Calu3 (cell line): ENCODE measurements around the gene SOX21. TPM values are rescaled to one million over a fixed set of nuclear protein-coding genes. Genes with fewer than 3 reads are reported as not detected.

Source experiments
- BruUV-seq: library from RNA; stranded (reverse); fragments of 400-500 nt; replicated peaks from 2 replicates; lab custom pipeline; 2021; lab: Mats Ljungman, UMichigan
- CTCF ChIA-PET: fragments of 300-600 bp; sonication (Branson Sonifier 250); formaldehyde crosslinking; loops from one replicate; lab custom pipeline; 2022; ENCODE audit warnings: antibody characterized with exemption; lab: Charles Lee
- DNase-seq: peaks from one replicate; pipeline ENCODE4 v3.0.0; 2022
- H3K27ac Mint-ChIP-seq: one replicate; pipeline ENCODE4 v1.8.0; 2022; ENCODE audit warnings: mixed read lengths; ENCODE audit not compliant: unreplicated experiment
- H3K27me3 Mint-ChIP-seq: one replicate; pipeline ENCODE4 v1.8.0; 2022; ENCODE audit warnings: mixed read lengths; ENCODE audit not compliant: unreplicated experiment
- H3K36me3 Mint-ChIP-seq: one replicate; pipeline ENCODE4 v1.8.0; 2022; ENCODE audit warnings: mild to moderate bottlenecking, moderate library complexity, mixed read lengths; ENCODE audit not compliant: insufficient read depth, unreplicated experiment
- H3K4me1 Mint-ChIP-seq: one replicate; pipeline ENCODE4 v1.8.0; 2022; ENCODE audit warnings: mild to moderate bottlenecking, low read depth, mixed read lengths; ENCODE audit not compliant: unreplicated experiment
- H3K4me3 Mint-ChIP-seq: one replicate; pipeline ENCODE4 v1.8.0; 2022; ENCODE audit warnings: mild to moderate bottlenecking, low read depth, moderate library complexity, mixed read lengths; ENCODE audit not compliant: unreplicated experiment
- H3K9me3 Mint-ChIP-seq: one replicate; pipeline ENCODE4 v1.8.0; 2022; ENCODE audit warnings: low read depth, mixed read lengths; ENCODE audit not compliant: unreplicated experiment
- CTCF ChIP-seq: fragments of 200-600 bp; IDR thresholded peaks from one replicate; pipeline ENCODE4 v1.8.0; 2022; ENCODE audit warnings: antibody characterized with exemption; ENCODE audit not compliant: unreplicated experiment
- intact Hi-C: fragments of 100-400 bp; cut with micrococcal nuclease; formaldehyde crosslinking; loops from one replicate; pipeline ENCODE4 v1.10.0; 2022; ENCODE audit not compliant: unreplicated experiment
- total RNA-seq: library from RNA; stranded (reverse); gene quantifications from 2 replicates; pipeline ENCODE4 v1.2.3, GENCODE V29; 2022

Gene SOX21
- total RNA-seq, 1 experiment from 2014 or later = not detected

GRCh38 chr13:94713561-94714182 lies 1.3 kb upstream of the SOX21 start:
- Mint-ChIP-seq H3K27me3 (peaks cover 12% of the 10 kb centered on the region), H3K4me3 (no peak overlapping the region), H3K9me3 (no peaks in the 10 kb centered on the region), H3K27ac (no peak overlapping the region), H3K36me3 (no peaks in the 10 kb centered on the region), H3K4me1 (no peaks in the 10 kb centered on the region)
- intact Hi-C loops = no loop called here
- no peak for TF ChIP-seq CTCF
- CTCF ChIA-PET = no interaction called here
- no peak for DNase-seq
- no TSS peak for BruUV-seq

GRCh38 chr13:94712812-94713560 lies 641 bp upstream of the SOX21 start:
- no TSS peak for BruUV-seq
- peak; percentile 15 for DNase-seq
- no peaks in the 10 kb centered on the region for H3K4me1 Mint-ChIP-seq
- CTCF ChIA-PET = no interaction called here
- no peaks in the 10 kb centered on the region for H3K36me3 Mint-ChIP-seq
- TF ChIP-seq CTCF = no peak
- H3K27me3 Mint-ChIP-seq = peaks cover 10% of the 10 kb centered on the region
- H3K4me3 Mint-ChIP-seq = peak overlapping the region; percentile 34
- H3K27ac Mint-ChIP-seq = no peak overlapping the region
- intact Hi-C loops = no loop called here
- no peaks in the 10 kb centered on the region for H3K9me3 Mint-ChIP-seq

- CTCF ChIA-PET = no interaction called here
- H3K27me3 Mint-ChIP-seq = peaks cover 12% of the 10 kb centered on the region
Measured at GRCh38 chr13:94711561-94712286, 621 bp downstream of the SOX21 start.

More at GRCh38 chr13:94711561-94712286, 621 bp downstream of the SOX21 start:
- DNase-seq = peak; percentile 7
- Mint-ChIP-seq H3K4me3 (peak overlapping the region; percentile 34), H3K36me3 (no peaks in the 10 kb centered on the region), H3K27ac (no peak overlapping the region), H3K4me1 (no peaks in the 10 kb centered on the region), H3K9me3 (no peaks in the 10 kb centered on the region)
- no peak for TF ChIP-seq CTCF
- no TSS peak for BruUV-seq
- intact Hi-C loops = no loop called here
